ENCODE measurements around the gene NUDT1. TPM values are rescaled to one million over a fixed set of nuclear protein-coding genes. Genes with fewer than 3 reads are reported as not detected.

The NUDT1 gene
- total RNA-seq, result 54.9 and 60.2 TPM in 2 replicates
- long read RNA-seq, partial matches to known transcripts, result 0 of 2 reads
- long read RNA-seq, other reads (novel, unspliced or antisense), result 1 of 2 reads

DNA sequence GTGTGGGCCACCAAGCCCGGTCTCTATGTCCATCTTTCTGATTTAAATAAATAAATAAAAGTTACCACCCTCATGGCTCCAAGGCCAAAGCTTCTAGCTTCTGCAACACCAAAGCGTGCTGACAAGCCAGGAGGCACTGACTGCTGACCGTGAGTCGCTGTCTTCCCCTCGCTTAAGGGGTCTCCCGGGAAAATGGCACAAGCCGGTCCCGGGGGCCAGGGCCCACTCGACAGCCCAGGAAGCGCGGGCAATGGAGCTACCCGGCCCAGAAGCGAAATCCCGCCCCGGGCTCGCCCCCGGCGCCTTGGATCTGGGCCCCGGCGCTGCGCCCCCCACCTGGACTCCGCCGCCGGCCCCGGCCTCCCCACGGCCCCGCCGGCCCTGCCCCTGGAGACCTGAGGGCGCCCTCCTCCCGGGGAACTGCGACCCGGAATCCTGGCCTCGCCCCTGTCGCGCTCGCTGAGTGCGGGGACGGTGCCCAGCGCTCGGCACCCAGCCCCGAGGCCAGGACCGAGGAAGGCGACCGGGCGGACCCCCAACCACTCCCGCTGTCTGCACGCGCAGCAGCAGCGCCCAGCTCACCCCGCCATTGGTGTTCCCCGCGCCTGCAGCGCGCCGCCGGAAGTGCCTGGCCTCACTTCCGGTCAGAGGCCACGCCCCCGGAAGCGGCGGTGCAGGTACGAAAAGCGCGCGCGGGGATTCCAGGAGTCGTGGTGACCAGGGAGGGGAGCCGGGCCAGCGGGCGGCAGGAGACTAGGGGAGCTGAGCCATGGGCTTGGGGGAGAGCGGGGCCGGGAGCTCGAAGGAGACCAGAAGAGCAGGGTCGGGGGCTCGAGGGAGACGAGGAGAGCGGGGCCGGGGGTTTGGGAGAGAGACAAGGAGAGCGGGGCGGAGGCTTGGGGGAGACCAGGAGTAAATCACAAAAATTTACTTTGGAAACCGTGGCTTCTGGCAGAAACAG, at the start of gene NUDT1, which contains the start of gene MRM2:
TSS of gene NUDT1 (plus strand) at position 647 of the 961 bp plus-strand sequence. CDS start 2,349 bp downstream, outside the sequence.
TSS of gene MRM2 (minus strand) at position 626 of the 961 bp plus-strand sequence. CDS start at position 590, 36 bp downstream.
- H3K27ac Mint-ChIP-seq (ENCODE audit: unreplicated experiment), result peak within 1 kb of the TSS; percentile 97
- H3K4me3 Mint-ChIP-seq, result peak within 1 kb of the TSS; percentile 94
- H3K9me3 Mint-ChIP-seq, result no peaks in the 10 kb centered on the region
- H3K4me1 Mint-ChIP-seq, result peaks cover 16% of the 10 kb centered on the region
- no peak for TF ChIP-seq CTCF (conservative IDR thresholded peaks at IDR 0.05)
- peak; percentile 80 for DNase-seq (ENCODE audit: low read depth, low spot score)
- no peaks in the 10 kb centered on the region for H3K27me3 Mint-ChIP-seq (ENCODE audit: low read depth)
- H3K36me3 Mint-ChIP-seq (ENCODE audit: low read depth), result no peaks in the 10 kb centered on the region

DNA sequence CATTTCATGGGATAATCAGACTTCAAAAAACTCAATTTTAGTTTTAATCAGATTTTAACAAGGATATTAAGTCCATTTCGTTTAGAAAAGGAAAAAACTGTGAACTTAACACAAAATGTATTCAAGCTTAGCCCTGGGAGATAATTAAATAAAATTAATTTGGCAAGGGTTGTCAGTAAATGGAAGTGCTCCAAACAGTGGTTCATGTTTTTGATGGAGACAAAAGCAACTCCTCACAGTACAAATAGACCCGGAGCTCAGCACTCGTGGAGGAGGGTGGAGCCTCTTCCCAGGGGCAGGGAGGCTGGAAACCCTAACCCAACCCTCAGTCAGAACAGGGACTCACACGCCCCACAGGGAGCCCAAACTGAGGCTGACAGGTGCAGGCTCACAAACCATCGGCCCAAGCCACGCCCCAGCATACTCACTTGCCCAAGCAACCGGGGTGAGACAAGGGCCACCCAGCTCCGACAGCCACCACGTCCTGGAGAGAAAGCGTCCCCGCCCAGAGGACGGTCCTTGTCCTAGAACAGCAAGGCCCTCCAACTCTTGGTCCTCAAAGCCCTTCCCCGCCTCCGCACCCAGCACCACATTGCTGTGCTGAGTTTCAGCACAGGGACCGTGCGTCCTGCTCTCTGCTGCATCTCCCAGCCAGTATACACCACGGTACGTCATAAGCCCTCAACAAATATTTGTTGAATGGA, 49.0 kb upstream of the NUDT1 start:
- Mint-ChIP-seq H3K27ac (ENCODE audit: unreplicated experiment) (no peak overlapping the region), H3K36me3 (ENCODE audit: low read depth) (peaks cover 55% of the 10 kb centered on the region)

GRCh38 chr7:2193575-2194305, 48.3 kb upstream of the NUDT1 start:
- no peak overlapping the region for H3K27ac Mint-ChIP-seq (ENCODE audit: unreplicated experiment)
- no peaks in the 10 kb centered on the region for H3K27me3 Mint-ChIP-seq (ENCODE audit: low read depth)
- peaks cover 48% of the 10 kb centered on the region for H3K36me3 Mint-ChIP-seq (ENCODE audit: low read depth)

More for the DNA sequence above, 49.0 kb upstream of the NUDT1 start:
- Mint-ChIP-seq H3K4me1 (peaks cover 19% of the 10 kb centered on the region), H3K9me3 (peaks cover 15% of the 10 kb centered on the region), H3K27me3 (ENCODE audit: low read depth) (no peaks in the 10 kb centered on the region), H3K4me3 (no peak overlapping the region)
- DNase-seq (ENCODE audit: low read depth, low spot score), result no peak
- no peak for TF ChIP-seq CTCF (conservative IDR thresholded peaks at IDR 0.05)

GRCh38 chr7:2195400-2196246, 46.4 kb upstream of the NUDT1 start:
- Mint-ChIP-seq H3K4me3 (no peak overlapping the region), H3K36me3 (ENCODE audit: low read depth) (peaks cover 30% of the 10 kb centered on the region), H3K4me1 (peaks cover 7% of the 10 kb centered on the region), H3K27ac (ENCODE audit: unreplicated experiment) (no peak overlapping the region), H3K27me3 (ENCODE audit: low read depth) (no peaks in the 10 kb centered on the region), H3K9me3 (no peaks in the 10 kb centered on the region)
- no peak for DNase-seq (ENCODE audit: low read depth, low spot score)
- no peak for TF ChIP-seq CTCF (conservative IDR thresholded peaks at IDR 0.05)

More at GRCh38 chr7:2193575-2194305, 48.3 kb upstream of the NUDT1 start:
- TF ChIP-seq CTCF (conservative IDR thresholded peaks at IDR 0.05), result no peak
- DNase-seq (ENCODE audit: low read depth, low spot score), result no peak
- Mint-ChIP-seq H3K4me3 (no peak overlapping the region), H3K9me3 (peaks cover 9% of the 10 kb centered on the region), H3K4me1 (peaks cover 19% of the 10 kb centered on the region)
